Measurements from ENCODE around the gene HBEGF.

DNA sequence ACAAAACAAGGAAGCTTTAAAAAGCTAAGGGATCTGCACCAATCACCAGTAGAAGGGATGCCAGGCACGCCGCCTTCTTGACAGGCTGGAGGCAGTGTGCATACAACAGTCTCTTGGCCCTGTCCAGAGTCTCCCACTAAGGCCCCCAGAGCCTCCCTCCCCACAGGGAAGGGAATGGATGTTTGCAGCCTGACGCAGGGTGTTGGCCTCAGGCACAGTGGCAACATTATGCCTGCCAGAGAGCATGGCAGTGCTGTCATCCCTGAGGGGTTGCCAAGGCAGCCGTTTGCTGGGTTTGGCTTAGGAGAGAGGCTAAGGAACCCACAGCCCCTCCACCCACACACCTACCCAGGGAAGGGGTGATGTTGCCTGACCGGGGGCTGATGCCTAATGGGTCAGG, 4.8 kb downstream of the HBEGF start:
- no peak for TF ChIP-seq POLR2A (IDR thresholded peaks at IDR 0.05; ENCODE audit: extremely low read depth, insufficient read length)
- TF ChIP-seq, protein P1, sequence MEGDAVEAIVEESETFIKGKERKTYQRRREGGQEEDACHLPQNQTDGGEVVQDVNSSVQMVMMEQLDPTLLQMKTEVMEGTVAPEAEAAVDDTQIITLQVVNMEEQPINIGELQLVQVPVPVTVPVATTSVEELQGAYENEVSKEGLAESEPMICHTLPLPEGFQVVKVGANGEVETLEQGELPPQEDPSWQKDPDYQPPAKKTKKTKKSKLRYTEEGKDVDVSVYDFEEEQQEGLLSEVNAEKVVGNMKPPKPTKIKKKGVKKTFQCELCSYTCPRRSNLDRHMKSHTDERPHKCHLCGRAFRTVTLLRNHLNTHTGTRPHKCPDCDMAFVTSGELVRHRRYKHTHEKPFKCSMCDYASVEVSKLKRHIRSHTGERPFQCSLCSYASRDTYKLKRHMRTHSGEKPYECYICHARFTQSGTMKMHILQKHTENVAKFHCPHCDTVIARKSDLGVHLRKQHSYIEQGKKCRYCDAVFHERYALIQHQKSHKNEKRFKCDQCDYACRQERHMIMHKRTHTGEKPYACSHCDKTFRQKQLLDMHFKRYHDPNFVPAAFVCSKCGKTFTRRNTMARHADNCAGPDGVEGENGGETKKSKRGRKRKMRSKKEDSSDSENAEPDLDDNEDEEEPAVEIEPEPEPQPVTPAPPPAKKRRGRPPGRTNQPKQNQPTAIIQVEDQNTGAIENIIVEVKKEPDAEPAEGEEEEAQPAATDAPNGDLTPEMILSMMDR (IDR thresholded peaks at IDR 0.05; ENCODE audit: low read depth, low read length) = no peak
